Muscle layer of duodenum (tissue), 2 donors: Measurements from ENCODE around the gene NLRP10.

Source experiments
- H3K27ac ChIP-seq: one replicate; pipeline ENCODE4 v1.7.0; 2013; ENCODE audit warnings: mild to moderate bottlenecking, low read length
- H3K27me3 ChIP-seq: one replicate; pipeline ENCODE4 v1.7.0; 2013; ENCODE audit warnings: low read depth, mild to moderate bottlenecking, control low read depth, low read length
- H3K36me3 ChIP-seq, 2 donors: one replicate each; pipeline ENCODE4 v1.7.0; 2013; ENCODE audit warnings: low read length in 2 of 2, control low read depth in 1 of 2, mild to moderate bottlenecking in 1 of 2; ENCODE audit not compliant: insufficient read depth in 2 of 2, control insufficient read depth in 1 of 2
- H3K4me1 ChIP-seq, 2 donors: one replicate each; pipeline ENCODE4 v1.7.0; 2013; ENCODE audit warnings: low read length in 2 of 2, mild to moderate bottlenecking in 2 of 2, control low read depth in 1 of 2, moderate library complexity in 1 of 2; ENCODE audit not compliant: insufficient read depth in 2 of 2, control insufficient read depth in 1 of 2
- H3K4me3 ChIP-seq, 2 donors: one replicate each; pipeline ENCODE4 v1.7.0; 2013; ENCODE audit warnings: low read length in 2 of 2, low read depth in 1 of 2, mild to moderate bottlenecking in 1 of 2
- H3K9me3 ChIP-seq, 2 donors: one replicate each; pipeline ENCODE4 v1.7.0; 2013; ENCODE audit warnings: low read length in 2 of 2, control low read depth in 1 of 2, mild to moderate bottlenecking in 1 of 2; ENCODE audit not compliant: control insufficient read depth in 1 of 2
- donor health status: healthy.

NLRP10 gene, protein sequence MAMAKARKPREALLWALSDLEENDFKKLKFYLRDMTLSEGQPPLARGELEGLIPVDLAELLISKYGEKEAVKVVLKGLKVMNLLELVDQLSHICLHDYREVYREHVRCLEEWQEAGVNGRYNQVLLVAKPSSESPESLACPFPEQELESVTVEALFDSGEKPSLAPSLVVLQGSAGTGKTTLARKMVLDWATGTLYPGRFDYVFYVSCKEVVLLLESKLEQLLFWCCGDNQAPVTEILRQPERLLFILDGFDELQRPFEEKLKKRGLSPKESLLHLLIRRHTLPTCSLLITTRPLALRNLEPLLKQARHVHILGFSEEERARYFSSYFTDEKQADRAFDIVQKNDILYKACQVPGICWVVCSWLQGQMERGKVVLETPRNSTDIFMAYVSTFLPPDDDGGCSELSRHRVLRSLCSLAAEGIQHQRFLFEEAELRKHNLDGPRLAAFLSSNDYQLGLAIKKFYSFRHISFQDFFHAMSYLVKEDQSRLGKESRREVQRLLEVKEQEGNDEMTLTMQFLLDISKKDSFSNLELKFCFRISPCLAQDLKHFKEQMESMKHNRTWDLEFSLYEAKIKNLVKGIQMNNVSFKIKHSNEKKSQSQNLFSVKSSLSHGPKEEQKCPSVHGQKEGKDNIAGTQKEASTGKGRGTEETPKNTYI

DNA sequence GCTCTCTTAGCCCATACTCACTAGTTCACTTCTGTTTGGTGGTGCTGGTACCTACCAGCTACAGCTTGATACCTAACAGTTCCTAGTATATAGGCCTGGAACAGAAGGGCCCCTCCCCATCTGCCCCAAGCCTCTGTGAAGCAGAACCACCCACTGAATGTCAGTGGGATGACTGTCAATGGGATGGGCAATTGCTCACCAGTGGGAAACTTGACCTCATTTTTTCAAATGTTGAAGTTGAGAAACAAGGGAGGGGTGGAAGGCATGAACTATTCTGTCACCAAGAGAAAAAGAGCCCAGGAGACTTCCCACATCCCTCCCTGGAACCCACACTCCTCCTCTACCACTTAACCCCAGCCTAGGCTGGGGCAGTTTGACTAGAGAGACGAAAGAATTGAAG, at the start of gene NLRP10:
NLRP10 (minus strand) TSS at position 62 of the 400 bp plus-strand sequence. CDS start 1,952 bp downstream, outside the sequence.
- Histone ChIP-seq H3K4me1 (no peaks in the 10 kb centered on the region), H3K9me3 (no peaks in the 10 kb centered on the region), H3K27me3 (no peaks in the 10 kb centered on the region), H3K36me3 (no peaks in the 10 kb centered on the region), H3K27ac (no peak within 1 kb of the TSS), H3K4me3 (no peak within 1 kb of the TSS)

DNA sequence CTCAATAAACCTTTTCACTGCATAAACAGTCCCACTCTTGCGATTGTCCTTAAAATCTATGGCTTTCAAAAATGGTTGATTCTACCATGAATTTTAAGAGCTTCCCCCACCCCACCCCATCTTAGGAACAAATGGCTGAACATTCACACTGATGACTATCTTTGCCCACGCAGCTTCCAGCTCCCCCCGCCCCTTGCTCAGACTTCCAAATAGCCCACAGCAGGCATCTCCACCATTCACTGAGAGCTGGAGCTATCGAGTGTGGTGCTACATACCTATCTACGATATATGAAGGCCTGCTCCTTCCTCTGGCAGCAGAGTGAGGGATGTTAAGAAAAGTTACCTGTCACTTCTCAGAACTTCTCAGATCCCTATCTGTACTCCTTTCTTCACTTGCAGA, 48.6 kb upstream of the NLRP10 start:
- H3K4me3 ChIP-seq: no peak overlapping the region
- peaks cover 0 to 4% of the 10 kb centered on the region in 2 donors for H3K4me1 ChIP-seq
- H3K9me3 ChIP-seq: no peaks in the 10 kb centered on the region
- H3K27ac ChIP-seq: no peak overlapping the region
- H3K27me3 ChIP-seq: peaks cover 7% of the 10 kb centered on the region
- no peaks in the 10 kb centered on the region for H3K36me3 ChIP-seq

DNA sequence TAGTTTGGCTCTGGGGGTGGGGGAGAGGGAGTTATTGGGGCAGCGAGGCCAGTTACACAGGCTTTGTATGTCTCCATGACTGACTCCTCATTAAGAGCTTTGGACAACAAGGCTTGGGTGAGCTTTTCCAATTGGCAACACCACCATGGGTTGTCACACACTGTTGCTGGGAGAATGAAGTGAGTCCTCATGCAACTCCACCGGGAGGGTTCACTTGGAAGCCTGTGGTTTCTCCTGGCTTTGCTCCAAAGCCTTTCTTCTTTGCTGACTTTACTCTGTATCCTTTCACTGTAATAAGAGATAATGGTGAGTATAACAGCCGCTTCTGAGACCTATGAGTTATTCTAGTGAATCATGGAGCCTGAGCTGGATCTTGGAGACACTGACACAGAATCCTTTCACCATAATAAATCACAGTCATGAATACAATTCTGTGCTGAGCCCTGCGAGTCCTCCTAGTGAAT, 46.8 kb upstream of the NLRP10 start:
- H3K4me3 ChIP-seq: no peak overlapping the region
- H3K27me3 ChIP-seq: peaks cover 4% of the 10 kb centered on the region
- no peaks in the 10 kb centered on the region for H3K4me1 ChIP-seq
- H3K27ac ChIP-seq: no peak overlapping the region
- H3K36me3 ChIP-seq: no peaks in the 10 kb centered on the region
- H3K9me3 ChIP-seq: no peaks in the 10 kb centered on the region

DNA sequence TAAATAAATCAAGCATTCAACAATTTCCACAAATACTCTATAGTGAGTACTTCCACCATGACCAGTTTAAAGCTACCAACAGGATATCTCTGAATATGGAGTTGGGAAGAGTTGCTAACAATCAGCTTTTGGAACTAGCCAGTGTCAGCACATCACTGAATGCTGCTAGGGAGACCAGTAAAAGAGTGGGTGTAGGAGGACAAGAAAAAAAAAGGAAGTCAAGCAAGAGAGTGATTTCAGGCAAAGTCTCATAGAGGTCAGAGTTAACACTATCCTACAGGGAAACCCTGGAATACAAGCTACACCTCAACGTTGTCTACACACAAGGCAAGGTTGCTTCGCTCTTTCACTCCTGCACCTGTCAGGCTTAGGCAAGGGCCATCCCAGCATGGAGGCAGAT, 46.1 kb upstream of the NLRP10 start:
- Histone ChIP-seq H3K9me3 (no peaks in the 10 kb centered on the region), H3K36me3 (no peaks in the 10 kb centered on the region), H3K27ac (no peak overlapping the region)

DNA sequence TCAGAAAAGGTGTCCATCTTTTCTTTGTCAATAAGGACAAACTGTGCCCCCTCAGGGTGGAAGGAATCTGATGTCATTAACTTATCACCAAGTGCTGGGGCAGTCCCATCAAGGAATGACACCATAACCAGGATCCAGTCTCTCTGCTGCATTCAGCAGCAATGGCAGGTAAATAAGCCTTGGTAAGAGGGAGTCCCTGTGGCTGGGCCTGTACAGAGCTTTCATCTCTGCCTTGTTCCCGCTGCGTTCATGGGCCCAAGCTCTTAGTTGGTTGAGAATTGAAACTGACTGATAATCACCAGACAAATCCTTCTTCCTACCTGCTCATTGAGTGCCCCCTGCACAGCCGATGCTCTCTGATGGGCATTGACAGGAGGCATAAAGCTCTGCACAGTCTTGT, 44.6 kb upstream of the NLRP10 start:
- H3K4me3 ChIP-seq: no peak overlapping the region
- H3K4me1 ChIP-seq: no peaks in the 10 kb centered on the region
- no peaks in the 10 kb centered on the region for H3K36me3 ChIP-seq
- H3K27ac ChIP-seq: no peak overlapping the region
- peaks cover 4% of the 10 kb centered on the region for H3K27me3 ChIP-seq
- no peaks in the 10 kb centered on the region for H3K9me3 ChIP-seq

More for the DNA sequence above, 46.1 kb upstream of the NLRP10 start:
- no peak overlapping the region for H3K4me3 ChIP-seq
- no peaks in the 10 kb centered on the region for H3K4me1 ChIP-seq
- H3K27me3 ChIP-seq: peaks cover 4% of the 10 kb centered on the region

DNA sequence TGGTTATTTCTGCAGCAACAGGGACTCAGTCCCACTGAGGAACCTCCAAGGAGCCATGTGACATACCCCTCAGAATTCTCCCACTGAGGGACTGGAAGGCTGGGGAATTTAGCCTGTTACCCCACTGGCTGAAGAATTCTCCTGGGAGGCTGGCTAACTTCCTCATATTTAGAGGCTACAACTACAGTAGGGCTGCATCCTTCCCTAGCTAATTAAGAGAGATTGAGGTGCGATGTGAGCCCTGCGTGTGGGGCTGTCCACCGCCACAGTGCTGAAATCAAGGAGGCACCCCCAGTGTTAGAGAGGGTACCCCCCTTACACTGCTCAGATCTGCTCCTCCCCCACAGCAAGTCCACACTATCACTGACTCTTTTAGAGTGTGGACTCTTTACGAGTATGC, 43.0 kb upstream of the NLRP10 start:
- Histone ChIP-seq H3K4me1 (no peaks in the 10 kb centered on the region), H3K4me3 (no peak overlapping the region), H3K36me3 (no peaks in the 10 kb centered on the region), H3K27me3 (peaks cover 4% of the 10 kb centered on the region), H3K9me3 (no peaks in the 10 kb centered on the region), H3K27ac (no peak overlapping the region)

DNA sequence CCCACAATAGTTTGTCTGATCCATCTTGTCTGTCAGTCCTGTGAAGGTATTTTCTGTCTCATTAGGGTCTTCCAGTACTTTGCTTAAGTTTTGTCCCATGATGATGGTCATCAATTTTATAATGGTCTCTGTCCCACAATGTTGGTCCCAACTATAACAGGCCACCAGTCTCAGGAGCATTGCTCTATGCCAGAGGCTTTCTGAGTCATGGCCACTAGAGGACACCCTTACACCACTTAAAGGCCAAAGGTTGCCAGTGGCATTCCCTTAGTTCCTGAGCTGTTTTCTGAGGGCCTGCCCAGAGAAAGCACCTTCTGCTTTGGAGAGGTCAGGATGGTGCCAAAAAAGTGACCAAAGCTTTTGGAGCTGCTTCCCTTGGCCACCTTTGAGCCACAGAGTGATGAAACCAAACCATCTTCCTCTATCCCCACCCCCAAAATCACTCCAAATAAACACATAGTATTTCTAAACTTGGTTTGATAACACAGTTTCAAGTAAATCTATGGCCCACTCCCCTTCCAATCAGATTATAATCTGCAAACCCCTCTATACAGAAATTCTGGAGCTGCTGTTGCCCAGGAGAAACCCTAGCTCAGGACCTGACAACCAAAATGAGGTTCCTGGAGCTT, 41.2 kb upstream of the NLRP10 start:
- H3K27ac ChIP-seq: no peak overlapping the region
- no peak overlapping the region for H3K4me3 ChIP-seq
- peaks cover under 1% of the 10 kb centered on the region for H3K27me3 ChIP-seq
- H3K36me3 ChIP-seq: no peaks in the 10 kb centered on the region
- no peaks in the 10 kb centered on the region for H3K4me1 ChIP-seq
- H3K9me3 ChIP-seq: no peaks in the 10 kb centered on the region

DNA sequence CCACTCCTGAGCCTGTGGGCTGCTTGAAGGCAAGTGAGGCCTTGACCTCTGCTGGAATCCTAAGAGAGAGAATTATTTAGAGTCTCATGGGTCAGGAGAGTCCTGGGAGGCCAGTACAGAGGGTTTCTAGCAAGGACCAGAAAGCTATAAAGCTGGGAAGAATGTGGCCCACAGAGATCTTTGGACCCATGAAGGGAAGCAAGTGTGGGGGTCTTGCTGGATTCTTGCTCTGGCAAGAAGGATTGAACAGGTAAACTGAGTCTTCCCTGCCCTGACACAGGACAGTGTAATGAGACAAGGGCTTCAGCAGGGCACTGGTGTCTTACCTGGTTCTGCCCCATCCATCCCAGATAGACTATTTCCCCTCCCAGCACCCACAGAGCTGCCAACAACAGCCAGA, 40.3 kb upstream of the NLRP10 start:
- H3K4me3 ChIP-seq: no peak overlapping the region
- H3K36me3 ChIP-seq: no peaks in the 10 kb centered on the region
- no peaks in the 10 kb centered on the region for H3K4me1 ChIP-seq
- H3K27ac ChIP-seq: no peak overlapping the region
- no peaks in the 10 kb centered on the region for H3K9me3 ChIP-seq
- no peaks in the 10 kb centered on the region for H3K27me3 ChIP-seq

DNA sequence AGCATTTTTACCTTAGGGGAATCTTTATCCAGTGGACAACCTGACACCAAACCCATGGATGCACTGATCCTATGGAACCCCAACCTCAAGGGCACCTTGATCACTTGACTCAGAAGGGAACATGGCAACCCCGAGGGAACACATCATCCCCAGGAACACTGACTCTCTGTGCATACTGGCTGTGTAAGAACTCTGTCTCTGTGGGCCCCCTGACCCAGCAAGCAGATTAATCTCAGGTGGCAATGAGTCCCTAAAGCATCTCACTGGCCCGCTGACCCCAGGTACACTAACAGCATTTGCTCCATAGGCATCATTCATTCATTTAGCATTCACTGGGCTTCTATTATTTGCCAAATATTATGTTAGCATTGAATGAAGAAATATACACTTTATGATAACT, 38.8 kb upstream of the NLRP10 start:
- Histone ChIP-seq H3K9me3 (no peaks in the 10 kb centered on the region), H3K4me3 (no peak overlapping the region), H3K4me1 (no peaks in the 10 kb centered on the region), H3K27ac (no peak overlapping the region), H3K36me3 (peaks cover 0 to 4% of the 10 kb centered on the region in 2 donors), H3K27me3 (no peaks in the 10 kb centered on the region)

DNA sequence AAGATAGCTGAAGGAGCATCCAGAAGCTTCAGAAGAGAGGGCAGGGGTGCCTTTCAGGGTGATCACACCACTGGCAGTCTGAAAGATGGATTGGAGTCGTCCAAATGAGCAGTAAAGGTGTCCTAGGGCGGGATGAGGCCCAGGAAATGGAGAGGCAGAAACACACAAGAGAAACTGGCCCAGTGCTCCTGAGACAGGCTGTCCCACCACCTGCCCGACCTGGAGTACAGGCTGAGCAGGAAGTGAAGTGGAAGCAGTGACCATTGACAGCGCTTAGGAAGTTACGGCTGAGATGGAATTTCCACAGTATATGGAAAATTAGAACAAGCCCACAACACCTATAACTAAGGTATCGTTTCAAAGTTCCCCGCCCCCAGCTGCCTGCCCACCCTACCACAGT, 37.9 kb upstream of the NLRP10 start:
- no peaks in the 10 kb centered on the region for H3K4me1 ChIP-seq

DNA sequence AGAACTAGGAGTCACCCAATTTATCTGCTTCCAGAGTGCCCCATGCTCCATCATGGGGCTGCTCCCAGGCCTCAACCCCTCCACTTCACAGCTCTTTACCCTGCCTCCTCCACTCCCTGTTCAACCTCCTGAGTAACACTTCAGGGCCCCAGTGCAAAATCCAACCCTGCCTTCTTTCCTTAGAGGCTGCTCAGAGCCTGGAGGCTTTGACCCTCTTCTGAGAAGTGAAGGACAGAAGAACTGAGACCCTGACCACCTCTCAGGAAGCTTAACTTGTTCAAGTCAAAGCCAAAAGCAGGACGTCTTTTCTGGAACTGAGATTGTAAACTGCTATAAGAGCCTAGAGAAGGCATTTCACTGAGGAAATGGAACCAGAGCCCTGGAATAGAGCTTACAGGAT, 37.4 kb upstream of the NLRP10 start:
- Histone ChIP-seq H3K36me3 (peaks cover 12 to 14% of the 10 kb centered on the region in 2 donors), H3K27me3 (no peaks in the 10 kb centered on the region), H3K4me1 (no peaks in the 10 kb centered on the region), H3K4me3 (no peak overlapping the region), H3K9me3 (no peaks in the 10 kb centered on the region), H3K27ac (no peak overlapping the region)

More for the DNA sequence above, 37.9 kb upstream of the NLRP10 start:
- Histone ChIP-seq H3K9me3 (no peaks in the 10 kb centered on the region), H3K36me3 (peaks cover 7 to 11% of the 10 kb centered on the region in 2 donors), H3K4me3 (no peak overlapping the region), H3K27me3 (no peaks in the 10 kb centered on the region), H3K27ac (no peak overlapping the region)
